OCI-LY1 (cell line): ENCODE results near the gene COLEC12.

Experiments used
- H2AFZ ChIP-seq: fragments of 200-600 bp; sonication (generic), shearing (Covaris generic); 2 replicates; pipeline ENCODE4 v1.6.0; 2014; ENCODE audit warnings: antibody characterized with exemption, mild to moderate bottlenecking, low read length
- H3F3A ChIP-seq: fragments of 200-600 bp; sonication (generic), shearing (Covaris generic); 2 replicates; pipeline ENCODE4 v1.6.0; 2014; ENCODE audit warnings: mild to moderate bottlenecking, antibody characterized with exemption, low read length, moderate library complexity; ENCODE audit not compliant: insufficient read depth
- H3K27ac ChIP-seq: fragments of 200-600 bp; sonication (generic); 2 replicates; pipeline ENCODE4 v1.5.1; 2014; ENCODE audit warnings: low read length, mixed run types, mild to moderate bottlenecking, low read depth; ENCODE audit not compliant: poor library complexity, severe bottlenecking
- H3K27me3 ChIP-seq: fragments of 200-600 bp; sonication (generic); 2 replicates; pipeline ENCODE4 v1.6.0; 2014; ENCODE audit warnings: antibody characterized with exemption, mild to moderate bottlenecking, low read length, moderate library complexity; ENCODE audit not compliant: insufficient read depth
- H3K36me3 ChIP-seq: fragments of 200-600 bp; sonication (generic); 2 replicates; pipeline ENCODE4 v1.6.1; 2014; ENCODE audit warnings: mild to moderate bottlenecking, antibody characterized with exemption, low read length, moderate library complexity, mixed read lengths; ENCODE audit not compliant: insufficient read depth
- H3K4me1 ChIP-seq: fragments of 200-600 bp; sonication (generic); 2 replicates; pipeline ENCODE4 v1.5.1; 2014; ENCODE audit warnings: mild to moderate bottlenecking, low read length, moderate library complexity; ENCODE audit not compliant: insufficient read depth, severe bottlenecking
- H3K4me2 ChIP-seq: fragments of 200-600 bp; sonication (generic), shearing (Covaris generic); 2 replicates; pipeline ENCODE4 v1.6.1; 2014; ENCODE audit warnings: low read length
- H3K4me3 ChIP-seq: fragments of 200-600 bp; sonication (generic); 2 replicates; pipeline ENCODE4 v1.5.1; 2014; ENCODE audit warnings: low read length, low read depth, mild to moderate bottlenecking, mixed read lengths; ENCODE audit not compliant: poor library complexity, severe bottlenecking
- H3K79me2 ChIP-seq: fragments of 200-600 bp; shearing (Covaris generic); 2 replicates; pipeline ENCODE4 v1.6.1; 2016; ENCODE audit warnings: mixed run types, low read length, mixed read lengths; ENCODE audit not compliant: insufficient read depth
- H3K9ac ChIP-seq: fragments of 200-600 bp; sonication (generic), shearing (Covaris generic); 2 replicates; pipeline ENCODE4 v1.6.1; 2014; ENCODE audit warnings: mild to moderate bottlenecking, low read length, mixed read lengths
- H3K9me2 ChIP-seq: fragments of 200-600 bp; sonication (generic), shearing (Covaris generic); 2 replicates; pipeline ENCODE4 v1.6.1; 2014; ENCODE audit warnings: low read depth, mild to moderate bottlenecking, low read length, mixed read lengths
- H3K9me3 ChIP-seq: fragments of 200-600 bp; shearing (Covaris generic); 2 replicates; pipeline ENCODE4 v1.6.1; 2014; ENCODE audit warnings: low read length, mixed read lengths
- H4K20me1 ChIP-seq: fragments of 200-600 bp; sonication (generic), shearing (Covaris generic); 2 replicates; pipeline ENCODE4 v1.6.0; 2016; ENCODE audit warnings: mild to moderate bottlenecking, low read length; ENCODE audit not compliant: insufficient read depth
- CTCF ChIP-seq: fragments of 200-600 bp; sonication (generic), shearing (Covaris generic); IDR thresholded peaks from 2 replicates; pipeline ENCODE4 v1.5.1; 2017; ENCODE audit warnings: mild to moderate bottlenecking, antibody characterized with exemption, low read length, moderate library complexity, mixed read lengths
- EZH2 ChIP-seq: fragments of 200-600 bp; sonication (generic), shearing (Covaris generic); IDR thresholded peaks from 2 replicates; pipeline ENCODE4 v1.8.0; 2017; ENCODE audit warnings: borderline replicate concordance, mixed run types, mild to moderate bottlenecking, antibody characterized with exemption, low read length, moderate library complexity, mixed read lengths

COLEC12 gene

GRCh38 chr18:468955-469790, 31.3 kb downstream of the COLEC12 start:
- Histone ChIP-seq H3K27ac (no peak overlapping the region), H3K27me3 (no peaks in the 10 kb centered on the region), H3K79me2 (no peaks in the 10 kb centered on the region), H2AFZ (no peak overlapping the region), H3K4me3 (no peak overlapping the region), H4K20me1 (no peaks in the 10 kb centered on the region), H3K9me3 (no peaks in the 10 kb centered on the region), H3K36me3 (no peaks in the 10 kb centered on the region), H3K9ac (no peak overlapping the region), H3K9me2 (no peaks in the 10 kb centered on the region), H3F3A (no peaks in the 10 kb centered on the region), H3K4me1 (no peaks in the 10 kb centered on the region), H3K4me2 (no peak overlapping the region)
- TF ChIP-seq EZH2 (no peak), CTCF (no peak)

GRCh38 chr18:463827-464541, 36.5 kb downstream of the COLEC12 start:
- no peaks in the 10 kb centered on the region for H3K79me2 ChIP-seq
- no peak overlapping the region for H3K4me2 ChIP-seq
- no peak overlapping the region for H3K4me3 ChIP-seq
- no peaks in the 10 kb centered on the region for H3K4me1 ChIP-seq
- H3F3A ChIP-seq: no peaks in the 10 kb centered on the region
- TF ChIP-seq CTCF (no peak), EZH2 (no peak)
- H3K27me3 ChIP-seq: no peaks in the 10 kb centered on the region
- H4K20me1 ChIP-seq: no peaks in the 10 kb centered on the region
- H3K9ac ChIP-seq: no peak overlapping the region
- no peak overlapping the region for H2AFZ ChIP-seq
- H3K9me2 ChIP-seq: no peaks in the 10 kb centered on the region
- no peaks in the 10 kb centered on the region for H3K36me3 ChIP-seq
- H3K27ac ChIP-seq: no peak overlapping the region
- H3K9me3 ChIP-seq: no peaks in the 10 kb centered on the region

- Histone ChIP-seq H3K9me2 (no peaks in the 10 kb centered on the region), H3K27me3 (no peaks in the 10 kb centered on the region), H3K4me2 (no peak overlapping the region), H3K4me3 (no peak overlapping the region), H3K4me1 (no peaks in the 10 kb centered on the region), H3K79me2 (no peaks in the 10 kb centered on the region), H3K9me3 (no peaks in the 10 kb centered on the region), H3K36me3 (no peaks in the 10 kb centered on the region), H3F3A (no peaks in the 10 kb centered on the region), H3K27ac (no peak overlapping the region), H4K20me1 (no peaks in the 10 kb centered on the region), H3K9ac (no peak overlapping the region), H2AFZ (no peak overlapping the region)
- TF ChIP-seq CTCF (no peak), EZH2 (no peak)
These were observed 37.1 kb downstream of the COLEC12 start for GRCh38 chr18:463403-463802.
